HFF-Myc (cell line): ENCODE measurements around the gene MACF1.

ENCODE experiments used
- DNase-seq: peaks from one replicate; pipeline ENCODE4 v3.0.0-alpha.2; 2011; ENCODE audit warnings: low read depth; ENCODE audit errors: extremely low read depth
- H3K4me3 ChIP-seq: replicated peaks from 2 replicates; pipeline ENCODE4 v1.5.1; 2011; ENCODE audit warnings: low read depth, mild to moderate bottlenecking, control low read depth, low read length
- TF ChIP-seq, protein P1 (sequence below): IDR thresholded peaks from 2 replicates; pipeline ENCODE4 v1.5.1; 2012; ENCODE audit warnings: mild to moderate bottlenecking, low read depth, low read length, control low read depth; ENCODE audit errors: missing control alignments

MACF1 gene

DNA sequence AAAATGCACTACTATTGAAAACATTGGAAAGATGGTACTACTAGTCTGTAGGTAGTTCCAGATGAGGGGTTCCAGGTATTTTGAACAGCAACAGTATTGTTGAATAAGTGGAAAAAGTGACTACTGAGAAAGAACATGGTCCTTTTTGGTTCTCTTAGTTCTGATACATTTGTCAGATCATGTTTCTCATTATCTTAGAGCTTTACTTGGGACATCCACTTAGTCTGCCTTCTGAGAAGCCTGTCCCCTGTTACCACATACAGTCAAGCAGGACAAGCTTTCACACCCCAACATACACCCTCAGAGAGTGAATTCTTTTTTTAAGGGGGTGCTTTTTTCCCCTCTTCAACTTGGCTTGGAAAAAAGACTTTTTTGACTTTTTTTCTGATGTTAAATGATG lies 41.0 kb upstream of the MACF1 start:
- TF ChIP-seq, protein P1, sequence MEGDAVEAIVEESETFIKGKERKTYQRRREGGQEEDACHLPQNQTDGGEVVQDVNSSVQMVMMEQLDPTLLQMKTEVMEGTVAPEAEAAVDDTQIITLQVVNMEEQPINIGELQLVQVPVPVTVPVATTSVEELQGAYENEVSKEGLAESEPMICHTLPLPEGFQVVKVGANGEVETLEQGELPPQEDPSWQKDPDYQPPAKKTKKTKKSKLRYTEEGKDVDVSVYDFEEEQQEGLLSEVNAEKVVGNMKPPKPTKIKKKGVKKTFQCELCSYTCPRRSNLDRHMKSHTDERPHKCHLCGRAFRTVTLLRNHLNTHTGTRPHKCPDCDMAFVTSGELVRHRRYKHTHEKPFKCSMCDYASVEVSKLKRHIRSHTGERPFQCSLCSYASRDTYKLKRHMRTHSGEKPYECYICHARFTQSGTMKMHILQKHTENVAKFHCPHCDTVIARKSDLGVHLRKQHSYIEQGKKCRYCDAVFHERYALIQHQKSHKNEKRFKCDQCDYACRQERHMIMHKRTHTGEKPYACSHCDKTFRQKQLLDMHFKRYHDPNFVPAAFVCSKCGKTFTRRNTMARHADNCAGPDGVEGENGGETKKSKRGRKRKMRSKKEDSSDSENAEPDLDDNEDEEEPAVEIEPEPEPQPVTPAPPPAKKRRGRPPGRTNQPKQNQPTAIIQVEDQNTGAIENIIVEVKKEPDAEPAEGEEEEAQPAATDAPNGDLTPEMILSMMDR, result no peak
- H3K4me3 ChIP-seq, result no peak overlapping the region
- no peak for DNase-seq

DNA sequence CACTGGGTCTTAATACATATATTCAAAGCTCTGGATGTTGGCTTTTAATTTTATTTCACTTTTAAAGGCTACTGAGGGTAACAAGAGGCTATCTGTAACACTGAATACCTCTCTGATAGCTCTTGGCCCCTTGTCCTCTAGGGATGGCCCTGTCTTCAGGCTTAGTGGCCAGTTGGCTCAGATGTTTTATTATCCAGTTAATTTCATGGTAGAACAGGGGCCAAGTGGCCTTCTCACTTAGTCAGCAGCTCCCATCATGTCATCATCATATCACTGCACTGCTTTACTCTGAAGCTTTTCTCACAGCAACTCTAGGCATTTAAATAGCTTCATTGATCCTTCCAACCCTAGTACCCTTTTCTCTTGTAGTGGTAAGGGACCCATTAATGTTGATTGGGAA lies 40.2 kb upstream of the MACF1 start:
- TF ChIP-seq, protein P1, result no peak
- DNase-seq, result no peak
- H3K4me3 ChIP-seq, result no peak overlapping the region

DNA sequence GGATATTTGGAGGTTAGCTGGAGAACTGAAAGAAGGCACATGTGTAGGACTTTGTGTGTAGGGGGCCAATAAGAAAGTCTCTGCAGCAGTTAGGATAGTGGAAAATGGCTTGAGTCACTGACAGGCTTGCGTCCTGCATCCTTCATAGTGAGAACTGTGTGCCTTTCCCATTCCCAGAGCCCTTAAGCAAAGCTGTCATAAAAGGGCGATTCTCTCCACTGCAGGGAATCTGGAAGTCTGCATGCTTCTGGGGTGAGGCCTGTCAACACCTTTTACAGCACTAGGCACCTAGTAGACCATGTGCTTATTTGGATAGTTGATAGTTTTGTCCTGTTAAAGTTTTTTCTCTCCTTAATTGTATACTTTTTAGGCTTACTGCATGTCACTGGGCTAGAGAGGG lies 39.4 kb upstream of the MACF1 start:
- TF ChIP-seq, protein P1, result no peak
- DNase-seq, result no peak
- no peak overlapping the region for H3K4me3 ChIP-seq

DNA sequence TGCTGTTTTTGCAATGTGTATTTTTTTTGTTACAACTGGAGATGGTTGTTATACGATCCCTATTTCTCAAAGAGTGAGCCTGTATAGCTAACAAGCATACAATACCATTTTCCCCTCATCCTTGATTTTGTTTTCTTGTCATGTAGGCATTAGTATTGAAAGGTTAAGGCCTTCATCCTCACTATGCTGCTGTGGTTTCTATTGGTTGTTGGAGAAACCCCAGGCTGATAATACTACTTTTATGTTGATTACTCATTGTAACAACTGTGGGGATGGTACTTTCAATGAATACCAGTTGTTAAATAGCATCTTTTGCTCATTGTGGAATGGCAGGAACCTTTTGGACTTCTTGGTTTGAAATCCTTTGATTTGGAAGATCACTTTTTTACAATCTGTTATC lies 39.0 kb upstream of the MACF1 start:
- TF ChIP-seq, protein P1, result no peak
- DNase-seq, result no peak
- H3K4me3 ChIP-seq, result no peak overlapping the region

DNA sequence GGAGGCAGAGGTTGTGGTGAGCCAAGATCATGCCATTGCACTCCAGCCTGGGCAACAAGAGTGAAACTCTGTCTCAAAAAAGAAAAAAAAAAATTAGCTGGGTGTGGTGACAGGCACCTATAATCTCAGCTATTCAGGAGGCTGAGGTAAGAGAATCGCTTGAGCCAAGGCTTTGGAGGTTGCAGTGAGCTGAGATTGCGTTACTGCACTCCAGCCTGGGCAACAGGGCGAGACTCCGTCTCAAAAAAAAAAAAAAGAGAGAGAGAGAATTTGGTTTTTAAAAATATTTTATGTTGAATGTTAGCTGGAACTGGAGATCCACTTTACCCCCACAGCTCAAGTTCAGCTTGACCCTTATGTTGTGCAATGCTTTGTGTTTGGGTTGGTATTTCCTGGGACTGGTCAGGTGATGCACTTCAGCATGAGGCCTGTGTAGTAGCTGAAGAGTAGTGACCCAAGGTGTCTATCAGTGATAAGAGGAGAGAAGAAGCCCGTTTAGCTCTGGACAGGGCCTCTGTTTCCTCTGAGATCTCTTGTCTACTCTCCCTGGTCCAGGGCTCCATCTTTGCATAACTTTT lies 36.8 kb upstream of the MACF1 start:
- no peak for DNase-seq
- TF ChIP-seq, protein P1, result no peak
- no peak overlapping the region for H3K4me3 ChIP-seq

DNA sequence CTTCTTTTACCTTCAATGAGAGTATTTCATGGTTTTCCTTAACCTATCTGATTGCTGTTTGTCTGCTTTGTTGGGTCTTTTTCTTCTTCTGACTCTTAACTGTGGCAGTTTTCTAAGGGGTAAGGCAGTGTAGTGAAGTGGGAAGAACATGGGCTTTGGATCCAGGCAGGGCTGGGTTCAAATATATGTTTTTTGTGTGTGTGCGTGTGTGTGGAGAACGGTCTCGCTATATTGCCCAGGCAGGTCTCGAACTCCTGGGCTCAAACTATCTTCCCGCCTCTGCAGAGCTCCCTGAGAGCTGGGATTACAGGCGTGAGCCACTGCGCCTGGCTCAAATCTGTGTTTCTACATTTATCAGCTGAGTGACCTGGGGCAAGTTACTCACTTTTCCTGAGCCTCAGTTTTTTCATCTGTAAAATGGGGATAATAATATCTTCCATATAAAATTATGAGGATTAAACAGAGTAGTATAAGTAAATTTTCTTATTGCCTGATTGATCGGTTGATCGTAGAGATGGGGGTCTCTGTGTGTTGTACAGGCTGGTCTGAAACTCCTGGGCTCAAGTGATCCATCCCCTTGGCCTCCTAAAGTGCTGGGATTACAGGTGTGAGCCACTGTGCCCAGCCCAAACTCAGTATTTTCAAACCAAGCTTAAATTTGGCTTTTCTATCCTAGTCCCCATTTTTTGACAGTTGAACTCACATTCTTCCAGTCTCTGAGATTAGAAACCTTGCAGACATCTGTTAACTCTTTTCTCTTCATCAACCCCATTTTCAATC lies 36.0 kb upstream of the MACF1 start:
- TF ChIP-seq, protein P1, result no peak
- no peak overlapping the region for H3K4me3 ChIP-seq
- no peak for DNase-seq
